ENCODE results near the gene SRD5A1.

SRD5A1 gene

DNA sequence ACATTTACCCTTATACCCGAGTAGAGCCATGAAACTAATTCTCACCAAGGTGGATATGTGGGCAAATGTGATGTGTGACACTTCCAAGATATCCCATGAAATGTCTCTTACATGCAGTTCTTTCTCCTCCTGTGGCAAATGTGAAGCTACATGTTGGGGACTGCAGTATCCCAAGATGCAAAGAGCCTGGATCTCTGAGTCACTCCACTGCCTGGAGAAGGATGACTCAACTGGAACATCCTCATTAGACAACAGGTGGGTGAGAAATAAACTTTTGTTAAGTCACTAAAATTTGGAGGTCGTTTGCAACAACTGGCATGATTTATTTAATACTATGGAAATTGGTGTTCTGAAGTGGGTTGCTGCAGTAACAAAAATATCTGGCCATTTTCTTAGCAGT is 43.5 kb downstream of the SRD5A1 start:
- H3K4me3 ChIP-seq (ENCODE audit: low read depth, low read length) = no peak overlapping the region
- no peak for DNase-seq (ENCODE audit: low read depth)
- TF ChIP-seq, protein P1, sequence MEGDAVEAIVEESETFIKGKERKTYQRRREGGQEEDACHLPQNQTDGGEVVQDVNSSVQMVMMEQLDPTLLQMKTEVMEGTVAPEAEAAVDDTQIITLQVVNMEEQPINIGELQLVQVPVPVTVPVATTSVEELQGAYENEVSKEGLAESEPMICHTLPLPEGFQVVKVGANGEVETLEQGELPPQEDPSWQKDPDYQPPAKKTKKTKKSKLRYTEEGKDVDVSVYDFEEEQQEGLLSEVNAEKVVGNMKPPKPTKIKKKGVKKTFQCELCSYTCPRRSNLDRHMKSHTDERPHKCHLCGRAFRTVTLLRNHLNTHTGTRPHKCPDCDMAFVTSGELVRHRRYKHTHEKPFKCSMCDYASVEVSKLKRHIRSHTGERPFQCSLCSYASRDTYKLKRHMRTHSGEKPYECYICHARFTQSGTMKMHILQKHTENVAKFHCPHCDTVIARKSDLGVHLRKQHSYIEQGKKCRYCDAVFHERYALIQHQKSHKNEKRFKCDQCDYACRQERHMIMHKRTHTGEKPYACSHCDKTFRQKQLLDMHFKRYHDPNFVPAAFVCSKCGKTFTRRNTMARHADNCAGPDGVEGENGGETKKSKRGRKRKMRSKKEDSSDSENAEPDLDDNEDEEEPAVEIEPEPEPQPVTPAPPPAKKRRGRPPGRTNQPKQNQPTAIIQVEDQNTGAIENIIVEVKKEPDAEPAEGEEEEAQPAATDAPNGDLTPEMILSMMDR (IDR thresholded peaks at IDR 0.05; ENCODE audit: insufficient read depth, low read depth, low read length, missing control alignments) = no peak

DNA sequence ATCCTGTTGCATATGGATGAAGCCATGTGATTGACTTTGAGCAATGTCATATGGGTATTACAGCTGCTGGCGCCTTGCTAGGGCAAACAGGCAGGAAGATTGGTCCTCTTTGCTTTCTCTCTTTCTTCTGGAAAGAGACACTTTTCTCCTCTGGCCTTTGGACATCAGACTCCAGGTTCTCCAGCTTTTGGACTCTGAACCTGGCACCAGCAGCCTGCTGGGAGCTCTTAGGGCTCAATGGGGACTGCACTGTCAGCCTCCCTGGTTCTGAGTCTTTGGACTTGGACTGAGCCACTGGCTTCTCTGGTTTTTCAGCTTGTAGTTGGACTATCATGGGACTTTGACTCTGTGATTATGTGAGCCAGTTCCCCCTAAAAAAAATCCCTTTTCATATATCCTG is 45.1 kb downstream of the SRD5A1 start:
- no peak overlapping the region for H3K4me3 ChIP-seq (ENCODE audit: low read depth, low read length)
- DNase-seq (ENCODE audit: low read depth) = no peak
- TF ChIP-seq, protein P1 (IDR thresholded peaks at IDR 0.05; ENCODE audit: insufficient read depth, low read depth, low read length, missing control alignments) = no peak

DNA sequence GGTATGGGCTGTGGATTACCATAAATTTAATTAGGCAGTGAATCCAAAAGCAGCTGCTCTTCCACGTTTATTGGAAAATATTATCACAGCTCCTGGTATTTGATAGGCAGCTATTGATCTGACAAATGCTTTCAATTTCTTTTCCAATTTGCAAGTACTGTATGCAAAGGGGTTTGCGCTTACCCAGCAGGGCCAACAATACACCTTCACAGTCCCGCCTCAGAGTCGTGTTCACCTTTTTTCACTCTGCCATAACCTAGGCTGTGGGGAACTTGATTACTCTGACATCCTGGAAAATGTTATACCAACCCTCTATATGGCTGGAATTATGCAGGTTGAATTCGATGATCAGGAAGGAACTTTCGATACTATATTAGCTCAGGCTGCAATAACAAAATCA is 47.7 kb downstream of the SRD5A1 start:
- no peak for DNase-seq (ENCODE audit: low read depth)
- no peak overlapping the region for H3K4me3 ChIP-seq (ENCODE audit: low read depth, low read length)
- TF ChIP-seq, protein P1 (IDR thresholded peaks at IDR 0.05; ENCODE audit: insufficient read depth, low read depth, low read length, missing control alignments) = no peak

DNA sequence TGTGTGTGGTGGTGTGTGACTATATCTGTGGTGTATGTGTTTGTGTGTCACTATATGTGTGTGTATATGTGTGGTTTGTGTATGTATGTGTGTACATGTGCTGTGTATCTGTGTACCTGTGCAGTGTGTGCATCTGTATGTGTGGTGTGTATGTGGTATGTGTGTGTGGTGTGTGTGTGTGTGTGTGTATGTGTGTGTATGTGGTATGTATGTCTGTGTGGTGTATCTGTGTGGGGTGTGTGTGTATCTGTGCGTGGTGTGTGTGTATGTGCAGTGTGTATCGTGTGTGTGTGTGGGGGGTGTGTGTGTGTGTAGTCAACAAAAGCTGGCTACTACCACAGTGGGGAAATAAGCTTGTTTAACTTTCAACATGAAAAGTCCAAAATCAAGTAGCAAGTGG is 48.4 kb downstream of the SRD5A1 start:
- H3K4me3 ChIP-seq (ENCODE audit: low read depth, low read length) = no peak overlapping the region
- TF ChIP-seq, protein P1 (IDR thresholded peaks at IDR 0.05; ENCODE audit: insufficient read depth, low read depth, low read length, missing control alignments) = no peak
- DNase-seq (ENCODE audit: low read depth) = no peak

DNA sequence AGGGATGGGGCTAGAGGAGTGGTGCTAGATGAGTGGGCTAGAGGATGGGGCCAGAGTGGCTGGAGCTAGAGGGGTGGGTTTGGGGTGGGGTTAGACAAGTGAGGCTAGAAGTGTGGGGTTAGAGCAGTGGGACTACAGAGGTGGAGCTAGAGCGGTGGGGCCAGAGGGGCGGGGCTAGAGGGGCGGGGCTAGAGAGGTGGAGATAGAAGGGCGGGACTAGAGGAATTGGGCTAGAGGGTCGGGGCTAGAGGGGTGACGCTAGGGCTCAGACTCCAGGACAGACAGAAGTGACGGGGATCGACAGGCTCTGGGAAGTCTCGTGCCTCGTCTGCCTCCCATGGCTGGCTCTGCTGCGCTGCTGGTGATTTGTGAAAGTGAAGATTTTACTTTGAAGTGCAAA is 49.0 kb downstream of the SRD5A1 start:
- no peak for DNase-seq (ENCODE audit: low read depth)
- H3K4me3 ChIP-seq (ENCODE audit: low read depth, low read length) = no peak overlapping the region
- TF ChIP-seq, protein P1 (IDR thresholded peaks at IDR 0.05; ENCODE audit: insufficient read depth, low read depth, low read length, missing control alignments) = no peak

DNA sequence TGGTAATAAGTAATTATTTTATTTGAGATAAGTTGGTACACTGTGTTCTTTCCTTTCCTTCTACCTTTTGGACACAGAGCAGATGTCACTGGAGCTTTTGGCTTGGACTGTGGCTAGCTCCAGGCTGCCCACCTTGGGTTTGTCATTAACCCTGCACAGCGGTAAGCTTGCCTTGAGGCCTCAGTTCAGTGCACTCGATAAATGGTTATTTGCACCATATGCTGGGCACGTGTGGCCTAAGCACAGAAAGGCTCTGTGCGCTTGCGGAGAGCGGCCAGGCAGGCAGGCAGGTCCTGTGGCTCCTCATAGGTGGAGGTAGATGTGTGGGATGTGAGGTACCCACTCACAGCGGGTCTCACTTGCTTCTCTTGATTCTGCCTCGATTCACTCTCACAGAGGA is 50.0 kb downstream of the SRD5A1 start:
- no peak overlapping the region for H3K4me3 ChIP-seq (ENCODE audit: low read depth, low read length)
- TF ChIP-seq, protein P1 (IDR thresholded peaks at IDR 0.05; ENCODE audit: insufficient read depth, low read depth, low read length, missing control alignments) = no peak
- no peak for DNase-seq (ENCODE audit: low read depth)

DNA sequence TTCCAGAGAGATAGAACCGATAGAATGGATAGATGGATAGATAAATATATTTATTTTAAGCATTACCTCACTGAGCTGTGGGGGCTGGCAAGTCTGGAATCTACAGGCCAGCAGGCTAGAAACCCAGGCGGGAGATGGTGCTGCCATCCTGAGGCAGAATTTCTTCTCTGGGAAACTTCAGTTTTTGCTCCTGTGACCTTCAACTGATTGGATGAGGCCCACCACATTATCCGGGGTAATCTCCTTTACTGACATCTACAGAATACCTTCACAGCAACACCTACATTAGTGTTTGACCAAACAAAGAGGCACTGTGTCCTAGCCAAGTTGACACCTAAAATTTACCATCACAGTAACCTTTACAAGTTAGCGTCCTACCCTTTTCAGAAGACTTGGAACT is 50.8 kb downstream of the SRD5A1 start:
- TF ChIP-seq, protein P1 (IDR thresholded peaks at IDR 0.05; ENCODE audit: insufficient read depth, low read depth, low read length, missing control alignments) = no peak
- no peak for DNase-seq (ENCODE audit: low read depth)
- H3K4me3 ChIP-seq (ENCODE audit: low read depth, low read length) = no peak overlapping the region
